ENCODE data around the gene TMEM45B. TPM values are rescaled to one million over a fixed set of nuclear protein-coding genes. Genes with fewer than 3 reads are reported as not detected.

The TMEM45B gene
- polyA plus RNA-seq, 1 donor from 2014 or later, result not detected

DNA sequence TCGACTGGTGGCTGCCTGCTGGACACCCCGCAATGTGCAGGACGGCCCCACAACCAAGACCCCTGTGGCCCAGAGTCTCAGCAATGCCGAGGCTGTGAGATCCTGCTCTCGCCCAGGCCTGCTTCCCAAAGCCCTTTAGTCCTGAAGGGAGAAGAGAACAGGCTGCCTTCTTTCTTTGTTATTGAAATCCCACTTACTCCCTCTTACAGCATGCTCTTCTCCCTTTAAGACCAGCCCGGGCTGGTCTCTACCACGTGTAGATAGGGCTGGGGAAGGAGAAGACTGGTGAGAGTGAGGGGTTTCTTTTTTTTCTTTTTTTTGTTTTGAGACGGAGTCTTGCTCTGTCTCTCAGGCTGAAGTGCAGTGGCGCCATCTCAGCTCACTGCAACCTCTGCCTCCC is 21.3 kb downstream of the TMEM45B start:
- no peak overlapping the region for H3K4me2 ChIP-seq (ENCODE audit: low read length)
- H3K9me3 ChIP-seq (ENCODE audit: low read length), result no peaks in the 10 kb centered on the region
- H3K36me3 ChIP-seq (ENCODE audit: insufficient read depth, low read length), result no peaks in the 10 kb centered on the region
- no peaks in the 10 kb centered on the region for H3K79me2 ChIP-seq (replicated peaks; ENCODE audit: insufficient read depth, low read length)
- no peaks in the 10 kb centered on the region for H3F3A ChIP-seq (ENCODE audit: insufficient read depth, low read length, poor library complexity, severe bottlenecking)
- H4K20me1 ChIP-seq (ENCODE audit: insufficient read depth), result no peaks in the 10 kb centered on the region
- no peaks in the 10 kb centered on the region for H3K9me2 ChIP-seq (ENCODE audit: insufficient read depth, low read length)
- H3K27ac ChIP-seq (ENCODE audit: low read length), result no peak overlapping the region
- no peak overlapping the region for H2AFZ ChIP-seq (ENCODE audit: low read depth, low read length)
- H3K4me3 ChIP-seq (ENCODE audit: low read length), result no peak overlapping the region
- H3K27me3 ChIP-seq (ENCODE audit: insufficient read depth, low read depth, low read length), result no peaks in the 10 kb centered on the region
- TF ChIP-seq, protein P1, sequence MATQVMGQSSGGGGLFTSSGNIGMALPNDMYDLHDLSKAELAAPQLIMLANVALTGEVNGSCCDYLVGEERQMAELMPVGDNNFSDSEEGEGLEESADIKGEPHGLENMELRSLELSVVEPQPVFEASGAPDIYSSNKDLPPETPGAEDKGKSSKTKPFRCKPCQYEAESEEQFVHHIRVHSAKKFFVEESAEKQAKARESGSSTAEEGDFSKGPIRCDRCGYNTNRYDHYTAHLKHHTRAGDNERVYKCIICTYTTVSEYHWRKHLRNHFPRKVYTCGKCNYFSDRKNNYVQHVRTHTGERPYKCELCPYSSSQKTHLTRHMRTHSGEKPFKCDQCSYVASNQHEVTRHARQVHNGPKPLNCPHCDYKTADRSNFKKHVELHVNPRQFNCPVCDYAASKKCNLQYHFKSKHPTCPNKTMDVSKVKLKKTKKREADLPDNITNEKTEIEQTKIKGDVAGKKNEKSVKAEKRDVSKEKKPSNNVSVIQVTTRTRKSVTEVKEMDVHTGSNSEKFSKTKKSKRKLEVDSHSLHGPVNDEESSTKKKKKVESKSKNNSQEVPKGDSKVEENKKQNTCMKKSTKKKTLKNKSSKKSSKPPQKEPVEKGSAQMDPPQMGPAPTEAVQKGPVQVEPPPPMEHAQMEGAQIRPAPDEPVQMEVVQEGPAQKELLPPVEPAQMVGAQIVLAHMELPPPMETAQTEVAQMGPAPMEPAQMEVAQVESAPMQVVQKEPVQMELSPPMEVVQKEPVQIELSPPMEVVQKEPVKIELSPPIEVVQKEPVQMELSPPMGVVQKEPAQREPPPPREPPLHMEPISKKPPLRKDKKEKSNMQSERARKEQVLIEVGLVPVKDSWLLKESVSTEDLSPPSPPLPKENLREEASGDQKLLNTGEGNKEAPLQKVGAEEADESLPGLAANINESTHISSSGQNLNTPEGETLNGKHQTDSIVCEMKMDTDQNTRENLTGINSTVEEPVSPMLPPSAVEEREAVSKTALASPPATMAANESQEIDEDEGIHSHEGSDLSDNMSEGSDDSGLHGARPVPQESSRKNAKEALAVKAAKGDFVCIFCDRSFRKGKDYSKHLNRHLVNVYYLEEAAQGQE (IDR thresholded peaks at IDR 0.05; ENCODE audit: borderline replicate concordance), result no peak
- TF ChIP-seq MXI1 (conservative IDR thresholded peaks at IDR 0.05; ENCODE audit: poor library complexity, severe bottlenecking) (no peak), TAF1 (IDR thresholded peaks at IDR 0.05; ENCODE audit: low read depth) (no peak), EZH2 (IDR thresholded peaks at IDR 0.05; ENCODE audit: borderline replicate concordance, insufficient read depth, low read length, poor library complexity, severe bottlenecking) (no peak), RAD21 (conservative IDR thresholded peaks at IDR 0.05) (no peak)
- H3K9ac ChIP-seq (ENCODE audit: low read length), result no peak overlapping the region

DNA sequence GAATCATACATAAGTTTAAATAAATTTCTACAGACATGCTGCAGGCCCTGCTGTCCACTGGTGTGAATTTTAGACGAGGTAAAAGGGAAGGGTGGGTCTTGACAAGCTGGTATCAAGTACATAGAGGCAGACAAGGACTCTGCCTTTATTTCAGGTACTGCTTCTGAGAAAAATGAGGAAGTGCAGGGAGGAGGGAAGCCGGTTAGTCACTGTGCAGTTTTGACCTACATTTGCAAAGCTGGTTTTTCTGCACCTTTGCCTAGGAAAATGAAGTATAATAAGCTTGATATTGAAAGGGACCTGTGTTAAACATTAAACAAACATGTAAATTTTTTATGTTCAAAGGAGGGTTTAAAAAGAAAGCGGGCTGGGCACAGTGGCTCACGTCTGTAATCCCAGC is 24.6 kb downstream of the TMEM45B start:
- no peak overlapping the region for H3K9ac ChIP-seq (ENCODE audit: low read length)
- H3F3A ChIP-seq (ENCODE audit: insufficient read depth, low read length, poor library complexity, severe bottlenecking), result no peaks in the 10 kb centered on the region
- no peaks in the 10 kb centered on the region for H3K79me2 ChIP-seq (replicated peaks; ENCODE audit: insufficient read depth, low read length)
- H3K36me3 ChIP-seq (ENCODE audit: insufficient read depth, low read length), result no peaks in the 10 kb centered on the region
- no peaks in the 10 kb centered on the region for H3K9me3 ChIP-seq (ENCODE audit: low read length)
- H3K27ac ChIP-seq (ENCODE audit: low read length), result no peak overlapping the region
- H2AFZ ChIP-seq (ENCODE audit: low read depth, low read length), result no peak overlapping the region
- no peak overlapping the region for H3K4me2 ChIP-seq (ENCODE audit: low read length)
- H4K20me1 ChIP-seq (ENCODE audit: insufficient read depth), result no peaks in the 10 kb centered on the region
- no peak overlapping the region for H3K4me3 ChIP-seq (ENCODE audit: low read length)
- H3K27me3 ChIP-seq (ENCODE audit: insufficient read depth, low read depth, low read length), result no peaks in the 10 kb centered on the region
- TF ChIP-seq SMC3 (conservative IDR thresholded peaks at IDR 0.05; ENCODE audit: poor library complexity) (no peak), TAF1 (IDR thresholded peaks at IDR 0.05; ENCODE audit: low read depth) (no peak), RAD21 (conservative IDR thresholded peaks at IDR 0.05) (no peak), EZH2 (IDR thresholded peaks at IDR 0.05; ENCODE audit: borderline replicate concordance, insufficient read depth, low read length, poor library complexity, severe bottlenecking) (no peak), MXI1 (conservative IDR thresholded peaks at IDR 0.05; ENCODE audit: poor library complexity, severe bottlenecking) (no peak), POLR2AphosphoS5 (IDR thresholded peaks at IDR 0.05) (no peak), EP300 (conservative IDR thresholded peaks at IDR 0.05; ENCODE audit: poor library complexity, severe bottlenecking) (no peak)
- TF ChIP-seq, protein P1 (IDR thresholded peaks at IDR 0.05; ENCODE audit: borderline replicate concordance), result no peak
- TF ChIP-seq, protein P2, sequence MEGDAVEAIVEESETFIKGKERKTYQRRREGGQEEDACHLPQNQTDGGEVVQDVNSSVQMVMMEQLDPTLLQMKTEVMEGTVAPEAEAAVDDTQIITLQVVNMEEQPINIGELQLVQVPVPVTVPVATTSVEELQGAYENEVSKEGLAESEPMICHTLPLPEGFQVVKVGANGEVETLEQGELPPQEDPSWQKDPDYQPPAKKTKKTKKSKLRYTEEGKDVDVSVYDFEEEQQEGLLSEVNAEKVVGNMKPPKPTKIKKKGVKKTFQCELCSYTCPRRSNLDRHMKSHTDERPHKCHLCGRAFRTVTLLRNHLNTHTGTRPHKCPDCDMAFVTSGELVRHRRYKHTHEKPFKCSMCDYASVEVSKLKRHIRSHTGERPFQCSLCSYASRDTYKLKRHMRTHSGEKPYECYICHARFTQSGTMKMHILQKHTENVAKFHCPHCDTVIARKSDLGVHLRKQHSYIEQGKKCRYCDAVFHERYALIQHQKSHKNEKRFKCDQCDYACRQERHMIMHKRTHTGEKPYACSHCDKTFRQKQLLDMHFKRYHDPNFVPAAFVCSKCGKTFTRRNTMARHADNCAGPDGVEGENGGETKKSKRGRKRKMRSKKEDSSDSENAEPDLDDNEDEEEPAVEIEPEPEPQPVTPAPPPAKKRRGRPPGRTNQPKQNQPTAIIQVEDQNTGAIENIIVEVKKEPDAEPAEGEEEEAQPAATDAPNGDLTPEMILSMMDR (IDR thresholded peaks at IDR 0.05; ENCODE audit: poor library complexity, severe bottlenecking), result no peak
- no peaks in the 10 kb centered on the region for H3K9me2 ChIP-seq (ENCODE audit: insufficient read depth, low read length)
